ENCODE results near the gene RNU7-1.

The RNU7-1 gene

DNA sequence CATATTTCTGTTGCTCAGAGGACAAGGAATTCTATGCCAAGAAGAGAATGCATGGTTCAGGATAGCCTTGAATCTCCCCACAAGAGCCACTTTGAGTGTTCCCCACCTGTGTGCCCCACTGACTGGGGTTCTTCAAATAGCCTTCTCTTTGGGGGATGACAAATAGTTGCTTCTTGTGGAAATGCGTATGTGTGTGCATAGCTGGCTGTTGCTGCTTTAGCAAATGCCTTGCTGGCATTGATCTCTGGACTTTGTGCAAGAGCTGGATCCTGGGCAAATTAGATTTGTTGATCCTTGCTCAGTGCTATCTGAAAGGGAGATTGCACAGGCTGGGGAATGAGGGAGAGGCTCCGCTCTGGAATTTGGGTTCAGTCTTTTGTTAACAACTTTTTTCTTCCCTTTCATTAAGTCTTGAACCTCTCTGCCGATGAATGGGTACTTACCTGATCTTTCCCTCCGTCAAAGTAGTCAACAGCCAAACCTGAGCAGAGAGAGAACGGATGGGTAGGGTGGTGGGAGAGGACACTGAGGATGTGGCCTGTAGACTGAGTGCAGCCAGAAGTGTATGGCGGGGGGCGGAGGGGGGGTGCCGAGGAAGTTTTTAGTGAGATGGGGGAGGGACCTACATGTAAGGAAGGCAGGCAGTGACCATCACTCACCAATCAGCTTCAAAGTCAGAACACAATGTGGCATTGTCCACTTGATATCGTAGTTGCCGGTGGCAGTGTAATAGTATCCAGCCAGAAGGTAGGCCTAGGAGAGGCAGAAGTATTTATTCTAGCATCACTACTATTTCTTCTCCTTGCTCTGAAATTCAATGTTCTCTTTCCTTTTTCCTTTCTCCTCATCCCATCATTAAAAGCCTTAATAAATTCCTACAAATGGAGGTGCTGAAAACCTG, 37.8 kb downstream of the RNU7-1 start:
- FAIRE-seq: no peak

GRCh38 chr12:6982532-6982931, 38.9 kb downstream of the RNU7-1 start:
- no peak for FAIRE-seq
- DNase-seq (ENCODE audit: extremely low spot score, insufficient read length, low read depth): no peak

More for the DNA sequence above, 37.8 kb downstream of the RNU7-1 start:
- no peak for DNase-seq (ENCODE audit: extremely low spot score, insufficient read length, low read depth)

DNA sequence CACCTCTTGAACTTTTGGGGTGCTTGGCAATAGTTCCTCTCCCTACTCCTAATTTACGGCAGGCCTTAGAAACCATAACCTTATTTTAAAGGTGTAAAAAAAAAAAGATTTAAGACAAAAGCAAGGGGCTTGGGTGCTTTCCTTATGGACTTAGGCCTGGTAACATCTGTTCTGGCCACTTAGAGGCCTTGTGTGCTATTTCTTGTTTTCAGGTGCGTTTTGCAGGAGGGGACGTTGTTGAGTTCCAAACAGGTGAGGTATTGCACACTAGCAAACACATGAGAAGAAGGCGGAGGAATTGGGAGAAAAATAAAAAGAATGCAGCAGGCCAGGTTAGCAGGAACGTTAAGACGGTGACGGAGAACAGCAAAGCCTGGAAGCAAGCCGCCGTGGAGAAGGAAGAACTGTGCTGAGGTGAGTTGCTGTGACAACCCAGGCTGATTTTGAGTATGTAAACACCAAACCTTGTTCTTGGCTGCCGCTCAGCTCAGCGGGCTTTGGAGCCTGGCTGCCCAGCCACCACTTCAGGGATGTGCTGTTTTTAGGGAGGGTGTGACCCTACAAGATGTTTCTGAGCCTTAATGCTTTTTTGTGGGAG, 44.4 kb downstream of the RNU7-1 start:
- DNase-seq (ENCODE audit: extremely low spot score, insufficient read length, low read depth) (no peak), FAIRE-seq (no peak)

Data from GM18507 (cell line).